ENCODE measurements around the gene C1S. TPM values are rescaled to one million over a fixed set of nuclear protein-coding genes. Genes with fewer than 3 reads are reported as not detected.

The C1S gene
- total RNA-seq, 4 donors from 2014 or later: 137 to 470 (median 255) TPM

- TF ChIP-seq POLR2A (IDR thresholded peaks at IDR 0.05): no peak
- no peak for TF ChIP-seq CTCF (IDR thresholded peaks at IDR 0.05)
- intact Hi-C loops (cut with DNase I): loop anchor here (5.0 kb wide), 1 partner anchor 55 kb away; no protein-coding TSS in a partner anchor
- H3K27ac ChIP-seq: peak overlapping the region in 1 of 3 donors; percentile 86
- no peaks in the 10 kb centered on the region for H3K27me3 ChIP-seq
- H3K9me3 ChIP-seq: no peaks in the 10 kb centered on the region
- DNase-seq: no peak
- peaks cover 16 to 29% of the 10 kb centered on the region in 2 donors for H3K4me1 ChIP-seq
- no peaks in the 10 kb centered on the region for H3K36me3 ChIP-seq
- WGBS, 2 donors: 79% methylated on average over 6 of the region's 6 CpGs
- H3K4me3 ChIP-seq (replicated peaks in 1 of 3): peak overlapping the region in 2 of 3 donors; percentile 67 to 95
Measured at GRCh38 chr12:7016958-7017571, 43.5 kb upstream of the C1S start.

GRCh38 chr12:7017870-7018349 is 42.6 kb upstream of the C1S start:
- TF ChIP-seq CTCF (IDR thresholded peaks at IDR 0.05) (no peak), POLR2A (IDR thresholded peaks at IDR 0.05) (no peak)
- 2 to 3% methylated on average over 12 to 15 of the region's 25 CpGs for WGBS, 2 donors
- H3K9me3 ChIP-seq: no peaks in the 10 kb centered on the region
- H3K4me3 ChIP-seq (replicated peaks in 1 of 3): peak overlapping the region; percentile 67 to 95 (median 72)
- intact Hi-C loops (cut with DNase I): loop anchor here (5.0 kb wide), 1 partner anchor 56 kb away; no protein-coding TSS in a partner anchor
- no peaks in the 10 kb centered on the region for H3K27me3 ChIP-seq
- DNase-seq: no peak
- H3K4me1 ChIP-seq: peaks cover 16 to 29% of the 10 kb centered on the region in 2 donors
- H3K36me3 ChIP-seq: no peaks in the 10 kb centered on the region
- peak overlapping the region; percentile 30 to 95 (median 86) for H3K27ac ChIP-seq

GRCh38 chr12:7018350-7019042 is 42.0 kb upstream of the C1S start, which contains the start of gene LPCAT3:
TSS of gene LPCAT3 (minus strand) at chr12:7018476. CDS start at chr12:7018424, 52 bp downstream.
- intact Hi-C loops (cut with DNase I): loop anchor here (5.0 kb wide), 1 partner anchor 56 kb away; no protein-coding TSS in a partner anchor
- H3K4me1 ChIP-seq: peaks cover 16 to 29% of the 10 kb centered on the region in 2 donors
- H3K4me3 ChIP-seq (replicated peaks in 1 of 3): peak within 1 kb of the TSS; percentile 67 to 95 (median 72)
- no peaks in the 10 kb centered on the region for H3K36me3 ChIP-seq
- TF ChIP-seq POLR2A (IDR thresholded peaks at IDR 0.05) (peak; percentile 72 to 86), CTCF (IDR thresholded peaks at IDR 0.05) (peak; percentile 60 to 91 (median 80))
- DNase-seq: peak; percentile 98 to 99
- H3K27me3 ChIP-seq: no peaks in the 10 kb centered on the region
- peak within 1 kb of the TSS; percentile 36 to 95 (median 86) for H3K27ac ChIP-seq
- H3K9me3 ChIP-seq: no peaks in the 10 kb centered on the region
- WGBS, 2 donors: 0% methylated on average over 39 to 40 of the region's 77 CpGs

DNA sequence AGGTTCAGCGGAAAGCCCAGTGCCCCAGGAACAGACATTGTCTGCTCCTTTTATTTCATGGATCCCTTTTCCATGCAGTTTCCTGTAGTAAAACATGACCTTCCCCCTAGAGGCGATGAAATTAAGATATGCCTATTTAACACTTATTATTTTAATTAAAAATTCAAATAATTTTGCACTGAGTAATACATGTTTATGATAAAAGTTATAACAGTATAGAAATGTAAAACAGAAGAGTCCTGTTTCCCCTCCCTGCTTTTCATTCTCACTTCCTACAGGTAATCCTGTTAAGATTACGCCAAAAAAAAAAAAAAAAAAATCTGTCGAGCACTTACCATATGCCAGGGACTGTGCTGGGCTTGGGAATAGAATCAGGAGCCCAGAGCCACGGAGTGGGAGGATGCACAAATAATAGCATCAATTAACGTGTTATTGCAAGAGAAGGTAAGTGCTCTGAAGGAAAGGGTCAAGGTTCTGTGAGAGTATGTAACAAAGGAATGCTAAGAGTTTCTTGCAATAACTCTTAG is 41.4 kb upstream of the C1S start:
- peak overlapping the region in 1 of 3 donors; percentile 95 for H3K4me3 ChIP-seq (replicated peaks in 1 of 3)
- no peaks in the 10 kb centered on the region for H3K9me3 ChIP-seq
- H3K36me3 ChIP-seq: no peaks in the 10 kb centered on the region
- peak overlapping the region; percentile 36 to 95 (median 86) for H3K27ac ChIP-seq
- intact Hi-C loops (cut with DNase I): loop anchor here (5.0 kb wide), 1 partner anchor 57 kb away; no protein-coding TSS in a partner anchor
- WGBS, 2 donors: 3 to 5% methylated on average over 6 of the region's 6 CpGs
- no peaks in the 10 kb centered on the region for H3K27me3 ChIP-seq
- no peak for DNase-seq
- peaks cover 16 to 29% of the 10 kb centered on the region in 2 donors for H3K4me1 ChIP-seq
- TF ChIP-seq CTCF (IDR thresholded peaks at IDR 0.05): no peak
- no peak for TF ChIP-seq POLR2A (IDR thresholded peaks at IDR 0.05)
